HG02763 (cell line): ENCODE results near the gene NRL.

Source experiments
- ATAC-seq: cut with Tn5 transposase; IDR thresholded peaks from one replicate; pipeline ENCODE4 v1.9.1; 2021; ENCODE audit warnings: mild to moderate bottlenecking, moderate library complexity; ENCODE audit not compliant: unreplicated experiment

The NRL gene

GRCh38 chr14:24100982-24101494, 13.7 kb downstream of the NRL start:
- ATAC-seq, result no peak

DNA sequence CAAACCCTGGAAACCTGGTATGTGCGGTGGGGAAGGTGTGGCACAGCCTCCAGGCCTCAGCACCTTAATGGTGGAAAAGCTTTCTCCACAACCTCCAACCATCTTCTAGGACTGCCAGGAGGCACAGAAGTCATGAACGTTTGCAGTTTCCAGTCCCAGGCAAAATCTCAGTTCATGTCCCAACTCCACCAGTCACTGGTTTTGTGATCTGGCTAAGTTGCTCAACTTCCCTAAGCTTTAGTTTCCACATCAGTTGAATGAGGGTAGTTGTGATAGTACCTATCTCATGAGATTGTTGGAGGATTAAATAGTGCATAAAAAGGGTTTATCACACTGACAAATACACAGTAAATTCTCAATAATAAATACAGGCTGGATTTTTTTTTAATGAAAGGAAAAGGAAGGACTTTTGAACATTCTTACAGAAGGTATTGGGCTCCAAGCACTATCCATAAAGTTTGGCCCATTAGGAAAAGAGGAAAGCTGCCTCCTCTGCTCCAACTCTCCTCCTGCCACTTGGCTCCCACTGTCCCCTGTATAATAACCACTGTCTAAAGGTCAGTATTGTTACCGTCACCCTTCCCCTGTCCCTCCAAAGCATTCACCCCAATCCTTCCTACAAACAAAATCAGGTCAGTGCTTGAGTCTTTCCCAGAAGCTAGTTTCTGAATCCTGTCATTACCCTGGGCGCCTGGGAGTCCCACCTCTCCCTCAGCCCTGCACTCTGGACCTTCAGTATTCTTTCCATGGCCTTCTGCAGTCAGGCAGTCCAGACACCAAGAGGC, 14.4 kb downstream of the NRL start:
- no peak for ATAC-seq

DNA sequence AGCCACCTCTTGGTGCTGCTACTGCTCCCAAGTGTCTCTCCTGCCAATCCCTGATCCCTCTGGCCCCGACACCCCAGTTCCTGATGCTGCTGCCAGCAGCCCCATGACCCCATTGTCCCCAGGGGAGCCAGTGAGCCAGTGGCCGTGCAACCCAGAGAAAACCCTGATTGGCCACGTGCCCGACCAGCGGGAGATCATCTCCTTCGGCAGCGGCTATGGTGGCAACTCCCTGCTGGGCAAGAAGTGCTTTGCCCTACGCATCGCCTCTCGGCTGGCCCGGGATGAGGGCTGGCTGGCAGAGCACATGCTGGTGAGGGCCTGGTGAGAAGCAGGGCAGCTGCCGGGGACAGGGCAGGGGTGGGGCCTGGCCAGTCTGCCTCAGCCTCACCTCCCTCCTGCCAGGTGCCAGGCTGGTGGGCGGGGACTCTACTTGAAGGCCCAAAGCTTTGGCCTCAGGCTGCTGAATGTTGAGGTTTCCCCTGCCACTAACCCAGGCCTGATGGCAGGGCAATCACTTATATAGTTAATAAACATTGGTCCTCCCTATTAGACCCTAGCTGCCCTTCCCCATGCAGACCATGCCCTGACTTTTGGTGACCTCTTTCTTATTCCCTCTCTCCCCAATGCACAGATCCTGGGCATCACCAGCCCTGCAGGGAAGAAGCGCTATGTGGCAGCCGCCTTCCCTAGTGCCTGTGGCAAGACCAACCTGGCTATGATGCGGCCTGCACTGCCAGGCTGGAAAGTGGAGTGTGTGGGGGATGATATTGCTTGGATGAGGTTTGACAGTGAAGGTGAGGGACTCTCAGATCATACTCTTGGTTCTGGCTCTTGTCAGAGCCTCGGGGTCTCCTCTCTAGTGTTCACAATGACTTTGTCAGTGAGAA, 15.6 kb downstream of the NRL start:
- ATAC-seq, result no peak

DNA sequence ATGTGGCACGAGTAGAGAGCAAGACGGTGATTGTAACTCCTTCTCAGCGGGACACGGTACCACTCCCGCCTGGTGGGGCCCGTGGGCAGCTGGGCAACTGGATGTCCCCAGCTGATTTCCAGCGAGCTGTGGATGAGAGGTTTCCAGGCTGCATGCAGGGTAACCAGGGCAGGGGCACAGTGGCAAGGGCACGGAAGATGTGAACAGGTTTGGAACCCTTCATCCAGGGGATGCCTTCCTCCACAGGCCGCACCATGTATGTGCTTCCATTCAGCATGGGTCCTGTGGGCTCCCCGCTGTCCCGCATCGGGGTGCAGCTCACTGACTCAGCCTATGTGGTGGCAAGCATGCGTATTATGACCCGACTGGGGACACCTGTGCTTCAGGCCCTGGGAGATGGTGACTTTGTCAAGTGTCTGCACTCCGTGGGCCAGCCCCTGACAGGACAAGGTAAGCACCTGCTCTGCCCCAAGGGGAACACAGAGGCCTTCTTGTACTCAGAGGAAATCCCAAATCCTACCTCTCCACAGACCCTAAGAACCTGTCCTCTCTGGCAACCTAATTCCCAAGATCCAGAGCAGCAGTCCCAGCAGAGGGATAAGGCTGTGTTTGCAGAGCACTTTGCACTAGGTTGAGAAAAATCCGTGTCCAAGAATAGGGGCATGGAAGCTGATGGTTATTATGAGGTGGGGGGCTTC, 16.4 kb downstream of the NRL start:
- ATAC-seq, result no peak

GRCh38 chr14:24096545-24097181, 18.1 kb downstream of the NRL start:
- ATAC-seq, result no peak

DNA sequence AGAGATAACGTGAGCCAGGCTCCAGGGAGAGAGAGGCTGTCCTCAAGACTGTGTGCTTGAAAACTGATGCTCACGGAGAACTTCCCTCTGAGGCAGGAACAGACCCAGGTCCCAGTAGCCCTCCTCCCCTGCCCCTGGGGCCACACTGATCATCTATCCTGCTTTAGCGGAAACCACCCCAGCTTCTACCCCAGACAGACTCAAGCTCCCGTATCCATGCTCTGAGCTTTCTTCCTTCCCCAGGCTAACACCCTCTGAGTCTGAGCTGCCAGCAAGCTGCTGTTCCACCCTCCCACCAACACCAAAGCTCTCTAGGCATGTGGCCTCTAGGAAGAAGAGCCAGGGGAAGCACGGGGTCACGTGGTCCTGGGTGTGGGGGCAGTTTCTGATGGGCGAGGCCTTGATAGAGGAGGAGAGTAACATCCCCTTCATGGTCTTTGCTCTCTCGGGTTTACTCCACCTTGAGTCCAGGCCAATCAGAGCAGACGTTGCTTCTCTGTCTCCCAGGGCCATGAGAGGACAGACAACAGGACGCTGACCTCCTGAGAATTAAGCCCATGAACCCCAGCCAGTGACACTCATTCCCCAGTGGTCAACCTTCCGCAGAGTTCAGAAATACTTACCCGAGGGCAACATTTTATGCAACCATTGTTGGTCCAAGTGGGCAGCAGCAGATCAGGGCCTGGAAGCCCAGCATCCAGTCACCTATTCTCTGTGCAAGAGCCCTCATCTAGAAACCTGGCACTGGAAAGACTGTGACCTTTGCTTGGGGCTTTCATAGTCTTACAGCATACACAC, 19.3 kb downstream of the NRL start:
- ATAC-seq, result peak; percentile 59

GRCh38 chr14:24094841-24095270, 19.9 kb downstream of the NRL start:
- no peak for ATAC-seq

GRCh38 chr14:24093901-24094840, 20.6 kb downstream of the NRL start, which contains the start of gene PCK2:
Gene PCK2, plus strand, starts transcription at chr14:24094311. Its CDS starts 95 bp downstream, at chr14:24094406.
- peak; percentile 55 for ATAC-seq

- ATAC-seq, result no peak
Measured at GRCh38 chr14:24093207-24093900, 21.4 kb downstream of the NRL start.

GRCh38 chr14:24092505-24093206, 22.1 kb downstream of the NRL start:
- ATAC-seq, result no peak

- no peak for ATAC-seq
Measured at GRCh38 chr14:24092110-24092504, 22.6 kb downstream of the NRL start.

- ATAC-seq, result no peak
Measured at GRCh38 chr14:24089890-24090289, 24.9 kb downstream of the NRL start.

DNA sequence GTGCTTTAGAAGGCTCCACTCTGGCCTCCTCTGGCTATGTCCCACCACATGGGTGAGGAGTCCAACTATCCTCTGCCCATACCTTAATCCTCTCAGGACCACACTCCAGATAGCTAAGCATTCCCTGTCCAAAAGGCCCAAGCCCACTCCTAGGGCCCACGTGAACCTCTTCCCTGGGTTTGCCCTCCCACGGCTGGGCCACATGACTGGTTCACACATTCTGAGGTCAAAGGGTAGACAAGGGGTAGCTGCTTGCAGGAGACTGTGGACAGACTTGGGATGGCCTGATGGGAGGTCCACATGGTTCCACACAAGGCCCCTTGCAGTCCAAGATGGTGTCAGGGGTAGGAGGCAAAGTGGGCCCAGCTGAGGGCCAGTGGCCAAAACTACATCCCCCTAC, 26.7 kb downstream of the NRL start:
- no peak for ATAC-seq

GRCh38 chr14:24087004-24087403, 27.7 kb downstream of the NRL start:
- ATAC-seq, result no peak

- no peak for ATAC-seq
Measured at GRCh38 chr14:24086193-24086955, 28.4 kb downstream of the NRL start.

DNA sequence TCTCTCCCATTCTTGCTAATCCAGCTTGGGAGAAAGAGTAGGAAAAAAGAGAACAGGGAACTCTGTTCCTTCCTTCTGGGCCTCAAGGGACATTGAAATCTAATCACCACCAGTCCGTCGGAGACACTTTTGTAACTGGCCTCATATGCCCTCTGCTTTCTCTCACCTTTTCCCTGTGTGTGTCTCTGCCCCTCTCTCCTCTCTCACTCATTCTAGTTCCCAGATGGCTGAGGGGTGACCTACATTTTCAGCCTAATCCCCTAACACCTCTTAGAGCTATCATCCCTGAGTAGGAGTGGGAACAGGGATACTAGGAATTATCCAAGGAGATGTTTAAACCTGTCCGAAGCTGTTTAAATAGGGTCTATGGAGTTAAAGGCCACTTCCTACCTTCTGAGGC, 29.5 kb downstream of the NRL start:
- no peak for ATAC-seq

DNA sequence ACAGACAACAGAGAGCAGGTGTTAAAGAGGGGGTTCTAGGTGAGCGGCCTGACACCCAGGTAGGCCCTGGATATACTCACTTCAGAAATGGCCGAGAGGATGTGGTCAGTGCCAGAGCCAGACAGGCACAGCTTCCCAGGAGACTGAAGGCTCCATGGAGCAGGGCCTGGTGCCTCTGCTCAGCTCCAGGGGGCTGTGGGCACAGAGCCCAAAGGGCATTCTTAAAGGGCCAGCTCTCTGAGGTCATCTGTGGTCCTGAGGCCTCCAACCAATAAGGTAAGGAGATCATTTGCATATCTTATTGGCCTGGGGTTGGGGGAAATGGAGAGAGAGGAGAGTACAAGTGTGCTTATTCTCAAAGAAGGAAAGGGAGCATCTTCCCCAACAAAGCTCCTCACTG, 30.3 kb downstream of the NRL start:
- ATAC-seq, result no peak
